Chondrocyte (in vitro differentiated cells): Measurements from ENCODE around the gene MYCL. TPM values are rescaled to one million over a fixed set of nuclear protein-coding genes. Genes with fewer than 3 reads are reported as not detected.

Experiments
- DNase-seq: peaks from one replicate; pipeline ENCODE4 v3.0.0; 2021; ENCODE audit warnings: mixed read lengths, low spot score
- H3K27ac Mint-ChIP-seq: one replicate; pipeline ENCODE4 v1.8.0; 2021; ENCODE audit warnings: mild to moderate bottlenecking, moderate library complexity, mixed read lengths; ENCODE audit not compliant: unreplicated experiment
- H3K27me3 Mint-ChIP-seq: 2 replicates; pipeline ENCODE4 v1.8.0; 2021; ENCODE audit warnings: low read depth, mixed read lengths
- H3K36me3 Mint-ChIP-seq: 2 replicates; pipeline ENCODE4 v1.8.0; 2021; ENCODE audit warnings: low read depth, mixed read lengths
- H3K4me1 Mint-ChIP-seq: 2 replicates; pipeline ENCODE4 v1.8.0; 2021; ENCODE audit warnings: low read depth, mild to moderate bottlenecking, mixed read lengths
- H3K4me3 Mint-ChIP-seq: one replicate; pipeline ENCODE4 v1.8.0; 2021; ENCODE audit warnings: mild to moderate bottlenecking, moderate library complexity, mixed read lengths; ENCODE audit not compliant: unreplicated experiment
- H3K9me3 Mint-ChIP-seq: 2 replicates; pipeline ENCODE4 v1.8.0; 2021; ENCODE audit warnings: low read depth, mixed read lengths
- CTCF ChIP-seq: fragments of 200-600 bp; sonication (generic); IDR thresholded peaks from 2 replicates; pipeline ENCODE4 v1.5.0; 2021; ENCODE audit warnings: antibody characterized with exemption, mild to moderate bottlenecking, moderate library complexity
- total RNA-seq: library from RNA; stranded (reverse); gene quantifications from 3 replicates; pipeline ENCODE4 v1.2.1, GENCODE V29; 2021

MYCL gene
- total RNA-seq, 1 donor from 2014 or later: 0.47 TPM

GRCh38 chr1:39943471-39944290 lies 42.0 kb upstream of the MYCL start:
- Mint-ChIP-seq H3K36me3 (no peaks in the 10 kb centered on the region), H3K9me3 (no peaks in the 10 kb centered on the region), H3K4me1 (no peaks in the 10 kb centered on the region), H3K4me3 (no peak overlapping the region), H3K27ac (no peak overlapping the region), H3K27me3 (peaks cover 9% of the 10 kb centered on the region)
- TF ChIP-seq CTCF: no peak
- no peak for DNase-seq

- no peak for TF ChIP-seq CTCF
- no peak overlapping the region for H3K4me3 Mint-ChIP-seq
Measured at GRCh38 chr1:39940980-39941871, 39.5 kb upstream of the MYCL start.

GRCh38 chr1:39940253-39940652 lies 38.5 kb upstream of the MYCL start:
- Mint-ChIP-seq H3K4me1 (no peaks in the 10 kb centered on the region), H3K9me3 (peaks cover 2% of the 10 kb centered on the region), H3K36me3 (peaks cover 2% of the 10 kb centered on the region), H3K4me3 (no peak overlapping the region), H3K27me3 (peaks cover 9% of the 10 kb centered on the region), H3K27ac (no peak overlapping the region)
- DNase-seq: no peak
- no peak for TF ChIP-seq CTCF

More at GRCh38 chr1:39940980-39941871, 39.5 kb upstream of the MYCL start:
- peaks cover 7% of the 10 kb centered on the region for H3K27me3 Mint-ChIP-seq
- no peaks in the 10 kb centered on the region for H3K9me3 Mint-ChIP-seq
- H3K4me1 Mint-ChIP-seq: no peaks in the 10 kb centered on the region
- H3K27ac Mint-ChIP-seq: no peak overlapping the region
- no peaks in the 10 kb centered on the region for H3K36me3 Mint-ChIP-seq
- DNase-seq: no peak

- Mint-ChIP-seq H3K9me3 (peaks cover 2% of the 10 kb centered on the region), H3K27ac (no peak overlapping the region), H3K4me1 (no peaks in the 10 kb centered on the region), H3K4me3 (no peak overlapping the region), H3K27me3 (peaks cover 11% of the 10 kb centered on the region), H3K36me3 (peaks cover 2% of the 10 kb centered on the region)
- no peak for TF ChIP-seq CTCF
- DNase-seq: no peak
Measured at GRCh38 chr1:39938856-39939255, 37.1 kb upstream of the MYCL start.
